Activated CD8-positive, alpha-beta memory T cell treated with anti-CD3 and anti-CD28 coated beads for 36 hours (primary cell): ENCODE data around the gene TMEM255B. TPM values are rescaled to one million over a fixed set of nuclear protein-coding genes. Genes with fewer than 3 reads are reported as not detected.
"Not testable (repeated sequence)": the region's sequence is repeated elsewhere in the genome, so short reads cannot be mapped to it uniquely, and the experiment has no call there.

Experiments
- CTCF ChIA-PET: fragments of 350-600 bp; sonication (Branson Sonifier 250); formaldehyde crosslinking; loops from one replicate; lab custom pipeline; 2021; ENCODE audit warnings: antibody characterized with exemption; lab: Charles Lee
- POLR2A ChIA-PET: fragments of 350-600 bp; sonication (Branson Sonifier 250); formaldehyde crosslinking; loops from one replicate; lab custom pipeline; 2021; ENCODE audit warnings: antibody characterized with exemption; lab: Charles Lee
- total RNA-seq, 2 experiments: library from RNA; stranded (reverse); gene quantifications; one replicate each; pipeline ENCODE4 v1.2.3, GENCODE V29; 2021

The TMEM255B gene
- total RNA-seq, 2 experiments from 2014 or later: 0.73 to 0.80 TPM

GRCh38 chr13:113746671-113747070 lies 12.4 kb upstream of the TMEM255B start:
- CTCF ChIA-PET: no interaction called here

GRCh38 chr13:113747291-113747833 lies 11.7 kb upstream of the TMEM255B start:
- POLR2A ChIA-PET: no interaction called here
- CTCF ChIA-PET: no interaction called here

More at GRCh38 chr13:113746671-113747070, 12.4 kb upstream of the TMEM255B start:
- POLR2A ChIA-PET: no interaction called here

GRCh38 chr13:113748101-113748861 lies 10.7 kb upstream of the TMEM255B start:
- ChIA-PET CTCF (no interaction called here), POLR2A (no interaction called here)

GRCh38 chr13:113748862-113749451 lies 10.1 kb upstream of the TMEM255B start:
- ChIA-PET POLR2A (no interaction called here), CTCF (no interaction called here)

GRCh38 chr13:113749507-113749906 lies 9.5 kb upstream of the TMEM255B start:
- POLR2A ChIA-PET: no interaction called here
- CTCF ChIA-PET: no interaction called here

- ChIA-PET CTCF (no interaction called here), POLR2A (no interaction called here)
These were observed 9.1 kb upstream of the TMEM255B start for GRCh38 chr13:113749967-113750366.

- ChIA-PET POLR2A (no interaction called here), CTCF (no interaction called here)
These were observed 8.2 kb upstream of the TMEM255B start for GRCh38 chr13:113750554-113751399.

- POLR2A ChIA-PET: no interaction called here
- CTCF ChIA-PET: no interaction called here
These were observed 7.5 kb upstream of the TMEM255B start for GRCh38 chr13:113751491-113751890.

- CTCF ChIA-PET, POLR2A ChIA-PET: not testable (repeated sequence)
These were observed 6.6 kb upstream of the TMEM255B start for GRCh38 chr13:113752211-113752986.

GRCh38 chr13:113753171-113753570 lies 5.9 kb upstream of the TMEM255B start:
- CTCF ChIA-PET: no interaction called here

GRCh38 chr13:113754242-113754641 lies 4.8 kb upstream of the TMEM255B start:
- ChIA-PET POLR2A (no interaction called here), CTCF (no interaction called here)

More at GRCh38 chr13:113753171-113753570, 5.9 kb upstream of the TMEM255B start:
- POLR2A ChIA-PET: no interaction called here

GRCh38 chr13:113754691-113755090 lies 4.3 kb upstream of the TMEM255B start:
- ChIA-PET CTCF (no interaction called here), POLR2A (no interaction called here)

- CTCF ChIA-PET: no interaction called here
- POLR2A ChIA-PET: no interaction called here
These were observed 2.5 kb upstream of the TMEM255B start for GRCh38 chr13:113756441-113757097.

- ChIA-PET CTCF (no interaction called here), POLR2A (no interaction called here)
These were observed 605 bp downstream of the TMEM255B start for GRCh38 chr13:113759525-113760137.

- CTCF ChIA-PET: no interaction called here
- POLR2A ChIA-PET: no interaction called here
These were observed 2.1 kb downstream of the TMEM255B start for GRCh38 chr13:113761136-113761535.

- CTCF ChIA-PET: no interaction called here
- POLR2A ChIA-PET: no interaction called here
These were observed 3.0 kb downstream of the TMEM255B start for GRCh38 chr13:113762075-113762474.

- CTCF ChIA-PET: no interaction called here
- POLR2A ChIA-PET: no interaction called here
These were observed 3.5 kb downstream of the TMEM255B start for GRCh38 chr13:113762538-113762937.

GRCh38 chr13:113763254-113763653 lies 4.2 kb downstream of the TMEM255B start:
- CTCF ChIA-PET: no interaction called here

More at GRCh38 chr13:113763254-113763653, 4.2 kb downstream of the TMEM255B start:
- POLR2A ChIA-PET: no interaction called here
